ENCODE data around the gene ZNF319. TPM values are rescaled to one million over a fixed set of nuclear protein-coding genes. Genes with fewer than 3 reads are reported as not detected.

ZNF319 gene
- total RNA-seq, 4 donors from 2014 or later: 4.4 to 16.0 (median 8.0) TPM

GRCh38 chr16:57991551-57992059, 8.9 kb downstream of the ZNF319 start:
- ATAC-seq: no peak
- TF ChIP-seq CTCF (IDR thresholded peaks at IDR 0.05) (no peak), EP300 (IDR thresholded peaks at IDR 0.05) (no peak), POLR2AphosphoS5 (IDR thresholded peaks at IDR 0.05) (no peak), POLR2A (IDR thresholded peaks at IDR 0.05) (no peak)
- Histone ChIP-seq H3K4me3 (no peak overlapping the region), H3K9me3 (no peaks in the 10 kb centered on the region), H3K4me1 (peaks cover 0 to 13% (median 0%) of the 10 kb centered on the region in 3 donors), H3K36me3 (peaks cover 0 to 40% of the 10 kb centered on the region in 2 donors), H3K27ac (no peak overlapping the region), H3K27me3 (no peaks in the 10 kb centered on the region)
- 100% methylated on average over 3 of the region's 11 CpGs; no CpG with 5 or more reads in 1 of the 2 donors for WGBS, 2 donors (ENCODE audit: low coverage in 1 of 2)

GRCh38 chr16:57988929-57989328, 11.5 kb downstream of the ZNF319 start:
- Histone ChIP-seq H3K36me3 (peaks cover 0 to 13% of the 10 kb centered on the region in 2 donors), H3K27ac (no peak overlapping the region)

GRCh38 chr16:57987441-57988177, 12.9 kb downstream of the ZNF319 start:
- Histone ChIP-seq H3K9me3 (no peaks in the 10 kb centered on the region), H3K4me1 (peaks cover 0 to 20% (median 5%) of the 10 kb centered on the region in 3 donors), H3K27me3 (no peaks in the 10 kb centered on the region), H3K27ac (no peak overlapping the region), H3K36me3 (no peaks in the 10 kb centered on the region), H3K4me3 (no peak overlapping the region)
- WGBS, 2 donors (ENCODE audit: low coverage in 1 of 2): 100% methylated on average over 1 to 2 of the region's 8 CpGs
- TF ChIP-seq EP300 (IDR thresholded peaks at IDR 0.05) (no peak), POLR2A (IDR thresholded peaks at IDR 0.05) (no peak), CTCF (IDR thresholded peaks at IDR 0.05) (no peak), POLR2AphosphoS5 (IDR thresholded peaks at IDR 0.05) (no peak)
- ATAC-seq: no peak

More at GRCh38 chr16:57988929-57989328, 11.5 kb downstream of the ZNF319 start:
- no peak for TF ChIP-seq CTCF (IDR thresholded peaks at IDR 0.05)
- TF ChIP-seq EP300 (IDR thresholded peaks at IDR 0.05): no peak
- no peak for TF ChIP-seq POLR2AphosphoS5 (IDR thresholded peaks at IDR 0.05)
- no peak for TF ChIP-seq POLR2A (IDR thresholded peaks at IDR 0.05)
- H3K4me1 ChIP-seq: peaks cover 0 to 20% (median 5%) of the 10 kb centered on the region in 3 donors
- no peak for ATAC-seq
- H3K4me3 ChIP-seq: no peak overlapping the region
- H3K9me3 ChIP-seq: no peaks in the 10 kb centered on the region
- no CpG with 5 or more reads among the region's 1 CpG for WGBS, 2 donors (ENCODE audit: low coverage in 1 of 2)
- H3K27me3 ChIP-seq: no peaks in the 10 kb centered on the region

- no peaks in the 10 kb centered on the region for H3K36me3 ChIP-seq
- peaks cover 0 to 20% (median 5%) of the 10 kb centered on the region in 3 donors for H3K4me1 ChIP-seq
- no peak for ATAC-seq
- H3K27me3 ChIP-seq: no peaks in the 10 kb centered on the region
- TF ChIP-seq POLR2AphosphoS5 (IDR thresholded peaks at IDR 0.05) (no peak), EP300 (IDR thresholded peaks at IDR 0.05) (no peak), POLR2A (IDR thresholded peaks at IDR 0.05) (no peak), CTCF (IDR thresholded peaks at IDR 0.05) (no peak)
- no peak overlapping the region for H3K4me3 ChIP-seq
- peak overlapping the region in 1 of 4 donors; percentile 76 for H3K27ac ChIP-seq
- WGBS, 2 donors (ENCODE audit: low coverage in 1 of 2): 70 to 71% methylated on average over 7 to 9 of the region's 9 CpGs
- no peaks in the 10 kb centered on the region for H3K9me3 ChIP-seq
These were observed 14.3 kb downstream of the ZNF319 start for GRCh38 chr16:57986196-57986595.
